ENCODE data around the gene CEBPZ. TPM values are rescaled to one million over a fixed set of nuclear protein-coding genes. Genes with fewer than 3 reads are reported as not detected.

The CEBPZ gene
- total RNA-seq, 1 donor from 2014 or later, result 47.5 TPM

- Histone ChIP-seq H3K27me3 (ENCODE audit: insufficient read depth, low read length) (no peaks in the 10 kb centered on the region), H3K9ac (ENCODE audit: low read length) (no peak overlapping the region), H3K79me2 (ENCODE audit: insufficient read depth, low read length) (peaks cover 2% of the 10 kb centered on the region), H3K27ac (ENCODE audit: low read depth, low read length) (no peak overlapping the region), H3K4me1 (ENCODE audit: insufficient read depth, low read length) (peaks cover 8% of the 10 kb centered on the region), H3K4me3 (ENCODE audit: insufficient read depth, low read depth, low read length) (no peak overlapping the region), H2AFZ (ENCODE audit: low read depth, low read length) (no peak overlapping the region), H3K36me3 (ENCODE audit: insufficient read depth, low read length) (no peaks in the 10 kb centered on the region), H3K4me2 (ENCODE audit: low read length) (no peak overlapping the region), H3K9me3 (ENCODE audit: insufficient read depth, low read depth, low read length) (no peaks in the 10 kb centered on the region), H4K20me1 (ENCODE audit: insufficient read depth, low read length) (no peaks in the 10 kb centered on the region)
- Mint-ChIP-seq H3K27ac (ENCODE audit: unreplicated experiment) (no peak overlapping the region), H3K4me3 (ENCODE audit: unreplicated experiment) (no peak overlapping the region), H3K4me1 (ENCODE audit: low read depth, unreplicated experiment) (peaks cover 11% of the 10 kb centered on the region), H3K36me3 (ENCODE audit: low read depth, unreplicated experiment) (peaks cover 1% of the 10 kb centered on the region), H3K27me3 (ENCODE audit: low read depth, unreplicated experiment) (no peaks in the 10 kb centered on the region), H3K9me3 (ENCODE audit: unreplicated experiment) (peaks cover 2% of the 10 kb centered on the region)
- TF ChIP-seq EZH2 (IDR thresholded peaks at IDR 0.05; ENCODE audit: insufficient read depth, low read length) (no peak), CTCF (IDR thresholded peaks at IDR 0.05; ENCODE audit: insufficient read depth, low read depth, low read length) (no peak)
- no peak for DNase-seq (ENCODE audit: low read depth)
- FAIRE-seq, result no peak
These were observed 39.6 kb downstream of the CEBPZ start for GRCh38 chr2:37191747-37192146.

GRCh38 chr2:37191253-37191652 lies 40.1 kb downstream of the CEBPZ start:
- no peak overlapping the region for H3K4me3 ChIP-seq (ENCODE audit: insufficient read depth, low read depth, low read length)
- no peaks in the 10 kb centered on the region for H3K9me3 ChIP-seq (ENCODE audit: insufficient read depth, low read depth, low read length)
- H2AFZ ChIP-seq (ENCODE audit: low read depth, low read length), result no peak overlapping the region
- no peak overlapping the region for H3K4me2 ChIP-seq (ENCODE audit: low read length)
- DNase-seq (ENCODE audit: low read depth), result no peak
- no peaks in the 10 kb centered on the region for H3K27me3 ChIP-seq (ENCODE audit: insufficient read depth, low read length)
- no peak overlapping the region for H3K4me3 Mint-ChIP-seq (ENCODE audit: unreplicated experiment)
- no peak for FAIRE-seq
- H3K36me3 ChIP-seq (ENCODE audit: insufficient read depth, low read length), result no peaks in the 10 kb centered on the region
- no peaks in the 10 kb centered on the region for H3K79me2 ChIP-seq (ENCODE audit: insufficient read depth, low read length)
- H3K9ac ChIP-seq (ENCODE audit: low read length), result no peak overlapping the region
- peaks cover 2% of the 10 kb centered on the region for H3K9me3 Mint-ChIP-seq (ENCODE audit: unreplicated experiment)
- no peak for TF ChIP-seq CTCF (IDR thresholded peaks at IDR 0.05; ENCODE audit: insufficient read depth, low read depth, low read length)
- TF ChIP-seq EZH2 (IDR thresholded peaks at IDR 0.05; ENCODE audit: insufficient read depth, low read length), result no peak
- no peaks in the 10 kb centered on the region for H4K20me1 ChIP-seq (ENCODE audit: insufficient read depth, low read length)
- no peak overlapping the region for H3K27ac Mint-ChIP-seq (ENCODE audit: unreplicated experiment)
- H3K4me1 ChIP-seq (ENCODE audit: insufficient read depth, low read length), result peaks cover 8% of the 10 kb centered on the region
- peaks cover under 1% of the 10 kb centered on the region for H3K27me3 Mint-ChIP-seq (ENCODE audit: low read depth, unreplicated experiment)
- H3K4me1 Mint-ChIP-seq (ENCODE audit: low read depth, unreplicated experiment), result peaks cover 11% of the 10 kb centered on the region
- no peak overlapping the region for H3K27ac ChIP-seq (ENCODE audit: low read depth, low read length)
- H3K36me3 Mint-ChIP-seq (ENCODE audit: low read depth, unreplicated experiment), result peaks cover under 1% of the 10 kb centered on the region

GRCh38 chr2:37190290-37190689 lies 41.1 kb downstream of the CEBPZ start:
- H2AFZ ChIP-seq (ENCODE audit: low read depth, low read length), result no peak overlapping the region
- no peak for TF ChIP-seq EZH2 (IDR thresholded peaks at IDR 0.05; ENCODE audit: insufficient read depth, low read length)
- no peaks in the 10 kb centered on the region for H3K79me2 ChIP-seq (ENCODE audit: insufficient read depth, low read length)
- DNase-seq (ENCODE audit: low read depth) (no peak), FAIRE-seq (no peak)
- peaks cover 11% of the 10 kb centered on the region for H3K4me1 Mint-ChIP-seq (ENCODE audit: low read depth, unreplicated experiment)
- no peaks in the 10 kb centered on the region for H4K20me1 ChIP-seq (ENCODE audit: insufficient read depth, low read length)
- no peak overlapping the region for H3K4me3 ChIP-seq (ENCODE audit: insufficient read depth, low read depth, low read length)
- no peak overlapping the region for H3K9ac ChIP-seq (ENCODE audit: low read length)
- H3K4me3 Mint-ChIP-seq (ENCODE audit: unreplicated experiment), result no peak overlapping the region
- H3K9me3 ChIP-seq (ENCODE audit: insufficient read depth, low read depth, low read length), result no peaks in the 10 kb centered on the region
- H3K27ac Mint-ChIP-seq (ENCODE audit: unreplicated experiment), result no peak overlapping the region
- peaks cover 6% of the 10 kb centered on the region for H3K27me3 Mint-ChIP-seq (ENCODE audit: low read depth, unreplicated experiment)
- H3K27me3 ChIP-seq (ENCODE audit: insufficient read depth, low read length), result no peaks in the 10 kb centered on the region
- no peak overlapping the region for H3K4me2 ChIP-seq (ENCODE audit: low read length)
- no peaks in the 10 kb centered on the region for H3K36me3 ChIP-seq (ENCODE audit: insufficient read depth, low read length)
- peaks cover under 1% of the 10 kb centered on the region for H3K9me3 Mint-ChIP-seq (ENCODE audit: unreplicated experiment)
- no peaks in the 10 kb centered on the region for H3K36me3 Mint-ChIP-seq (ENCODE audit: low read depth, unreplicated experiment)
- H3K4me1 ChIP-seq (ENCODE audit: insufficient read depth, low read length), result peaks cover 4% of the 10 kb centered on the region
- H3K27ac ChIP-seq (ENCODE audit: low read depth, low read length), result no peak overlapping the region
